PC-9 (cell line): Measurements from ENCODE around the gene GFPT2. TPM values are rescaled to one million over a fixed set of nuclear protein-coding genes. Genes with fewer than 3 reads are reported as not detected.

Experiments
- BruUV-seq: library from RNA; stranded (reverse); fragments of 400-500 nt; replicated peaks from 2 replicates; lab custom pipeline; 2021; lab: Mats Ljungman, UMichigan
- CTCF ChIA-PET: fragments of 300-600 bp; sonication (Branson Sonifier 250); formaldehyde crosslinking; loops from one replicate; lab custom pipeline; 2022; ENCODE audit warnings: antibody characterized with exemption; lab: Charles Lee
- POLR2A ChIA-PET: fragments of 300-600 bp; sonication (Branson Sonifier 250); formaldehyde crosslinking; loops from one replicate; lab custom pipeline; 2022; ENCODE audit warnings: antibody characterized with exemption; ENCODE audit not compliant: unreplicated experiment; lab: Charles Lee
- DNase-seq, 2 experiments: peaks; one replicate each; pipeline versions ENCODE4 v3.0.0 to v3.0.0-alpha.2; 2015 to 2022; ENCODE audit warnings: mixed read lengths in 1 of 2
- H2AFZ ChIP-seq: fragments of 200-600 bp; sonication (generic); 2 replicates; pipeline ENCODE4 v1.8.1; 2017; ENCODE audit warnings: antibody characterized with exemption
- H3F3A ChIP-seq: fragments of 200-600 bp; sonication (generic); 2 replicates; pipeline ENCODE4 v1.8.1; 2017; ENCODE audit warnings: antibody characterized with exemption, mild to moderate bottlenecking, low read depth; ENCODE audit not compliant: insufficient read depth
- H3K27ac ChIP-seq: fragments of 200-600 bp; sonication (generic); 2 replicates; pipeline ENCODE4 v1.6.1; 2016; ENCODE audit warnings: mixed run types
- H3K27me3 ChIP-seq: fragments of 200-600 bp; sonication (generic); 2 replicates; pipeline ENCODE4 v1.6.1; 2016; ENCODE audit warnings: low read depth, mixed run types; ENCODE audit not compliant: insufficient read depth
- H3K36me3 ChIP-seq: fragments of 200-600 bp; sonication (generic); 2 replicates; pipeline ENCODE4 v1.6.1; 2016; ENCODE audit warnings: low read depth, mixed run types
- H3K4me1 ChIP-seq: fragments of 200-600 bp; sonication (generic); replicated peaks from 2 replicates; pipeline ENCODE4 v1.6.1; 2016; ENCODE audit warnings: mixed run types; ENCODE audit not compliant: insufficient read depth
- H3K4me2 ChIP-seq: fragments of 200-600 bp; sonication (generic); 2 replicates; pipeline ENCODE4 v1.6.1; 2017; ENCODE audit warnings: mixed run types
- H3K4me3 ChIP-seq: fragments of 200-600 bp; sonication (generic); 2 replicates; pipeline ENCODE4 v1.6.1; 2016; ENCODE audit warnings: mixed run types
- H3K79me2 ChIP-seq: fragments of 200-600 bp; sonication (generic); 2 replicates; pipeline ENCODE4 v1.6.1; 2017; ENCODE audit warnings: low read depth, mixed run types
- H3K9me2 ChIP-seq: fragments of 200-600 bp; sonication (generic); 2 replicates; pipeline ENCODE4 v1.8.1; 2017; ENCODE audit warnings: mild to moderate bottlenecking; ENCODE audit not compliant: insufficient read depth
- H3K9me3 ChIP-seq: fragments of 200-600 bp; sonication (generic); 2 replicates; pipeline ENCODE4 v1.8.1; 2016; ENCODE audit warnings: low read depth; ENCODE audit not compliant: insufficient read depth
- H4K20me1 ChIP-seq: fragments of 200-600 bp; sonication (generic); 2 replicates; pipeline ENCODE4 v1.8.1; 2017; ENCODE audit not compliant: insufficient read depth
- EZH2 ChIP-seq: fragments of 200-600 bp; sonication (generic); IDR thresholded peaks from 2 replicates; pipeline ENCODE4 v1.8.0; 2017; ENCODE audit warnings: antibody characterized with exemption, low read depth
- intact Hi-C: fragments of 100-400 bp; cut with micrococcal nuclease; formaldehyde crosslinking; loops from one replicate; pipeline ENCODE4 v1.10.0; 2022; ENCODE audit not compliant: unreplicated experiment
- total RNA-seq: library from RNA; stranded (reverse); gene quantifications from 2 replicates; pipeline ENCODE4 v1.2.3, GENCODE V29; 2021
- TF ChIP-seq, protein P1 (sequence below): fragments of 200-600 bp; sonication (generic); conservative IDR thresholded peaks from 2 replicates; pipeline ENCODE4 v1.6.1; 2017; ENCODE audit warnings: mixed run types, antibody characterized with exemption, mild to moderate bottlenecking, moderate library complexity

The GFPT2 gene
- total RNA-seq, 1 experiment from 2014 or later = 22.5 TPM

DNA sequence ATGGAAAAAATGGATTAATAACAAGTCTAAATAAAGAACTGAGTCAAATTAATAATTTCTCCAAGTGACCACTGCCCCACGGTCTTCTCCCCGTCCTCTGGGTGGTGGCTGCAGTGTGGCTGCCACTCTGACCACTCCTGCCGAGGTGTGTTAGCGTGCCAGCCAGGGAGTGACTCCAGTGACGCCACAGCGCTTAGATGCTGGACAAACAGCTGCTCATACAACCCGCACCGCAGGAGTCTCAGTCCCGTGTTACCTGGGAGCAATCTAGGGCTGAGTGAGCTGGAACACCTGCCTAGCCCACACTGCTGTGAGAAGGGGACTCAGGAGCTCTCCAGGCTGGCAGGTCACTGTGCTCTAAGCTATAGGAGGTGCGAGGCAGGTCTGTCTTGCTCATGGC lies 71.4 kb downstream of the GFPT2 start:
- Histone ChIP-seq H3K4me2 (no peak overlapping the region), H3K27me3 (no peaks in the 10 kb centered on the region), H3K36me3 (peaks cover 41% of the 10 kb centered on the region), H2AFZ (no peak overlapping the region), H3K27ac (no peak overlapping the region), H3K4me1 (no peaks in the 10 kb centered on the region), H3K9me2 (no peaks in the 10 kb centered on the region), H4K20me1 (no peaks in the 10 kb centered on the region), H3K9me3 (no peaks in the 10 kb centered on the region; the same call in 1 of the 2 replicates), H3F3A (no peaks in the 10 kb centered on the region), H3K4me3 (no peak overlapping the region), H3K79me2 (peaks cover 8% of the 10 kb centered on the region; the same call in 1 of the 2 replicates)
- no TSS peak for BruUV-seq
- CTCF ChIA-PET = no interaction called here
- POLR2A ChIA-PET = no interaction called here
- DNase-seq = no peak
- intact Hi-C loops = no loop called here
- TF ChIP-seq EZH2 = no peak
- TF ChIP-seq, protein P1, sequence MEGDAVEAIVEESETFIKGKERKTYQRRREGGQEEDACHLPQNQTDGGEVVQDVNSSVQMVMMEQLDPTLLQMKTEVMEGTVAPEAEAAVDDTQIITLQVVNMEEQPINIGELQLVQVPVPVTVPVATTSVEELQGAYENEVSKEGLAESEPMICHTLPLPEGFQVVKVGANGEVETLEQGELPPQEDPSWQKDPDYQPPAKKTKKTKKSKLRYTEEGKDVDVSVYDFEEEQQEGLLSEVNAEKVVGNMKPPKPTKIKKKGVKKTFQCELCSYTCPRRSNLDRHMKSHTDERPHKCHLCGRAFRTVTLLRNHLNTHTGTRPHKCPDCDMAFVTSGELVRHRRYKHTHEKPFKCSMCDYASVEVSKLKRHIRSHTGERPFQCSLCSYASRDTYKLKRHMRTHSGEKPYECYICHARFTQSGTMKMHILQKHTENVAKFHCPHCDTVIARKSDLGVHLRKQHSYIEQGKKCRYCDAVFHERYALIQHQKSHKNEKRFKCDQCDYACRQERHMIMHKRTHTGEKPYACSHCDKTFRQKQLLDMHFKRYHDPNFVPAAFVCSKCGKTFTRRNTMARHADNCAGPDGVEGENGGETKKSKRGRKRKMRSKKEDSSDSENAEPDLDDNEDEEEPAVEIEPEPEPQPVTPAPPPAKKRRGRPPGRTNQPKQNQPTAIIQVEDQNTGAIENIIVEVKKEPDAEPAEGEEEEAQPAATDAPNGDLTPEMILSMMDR = no peak

DNA sequence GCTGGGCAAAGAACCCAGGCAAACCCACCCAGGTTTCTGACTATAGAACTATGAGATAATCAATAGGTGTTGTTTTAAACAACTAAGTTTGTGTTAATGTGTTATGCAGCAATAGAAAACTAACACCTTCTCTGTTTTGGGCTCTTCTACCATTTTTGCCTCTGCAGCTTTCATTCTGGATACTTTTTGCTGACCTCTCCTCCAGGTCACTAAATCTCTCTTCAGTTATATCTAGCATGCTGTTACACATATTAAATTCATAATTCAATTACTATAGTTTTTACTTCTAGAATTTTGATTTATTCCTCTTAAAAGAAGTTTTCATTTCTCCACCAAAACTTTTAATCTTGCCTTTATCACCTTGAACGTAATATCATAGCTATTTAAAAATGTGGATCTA lies 78.4 kb downstream of the GFPT2 start:
- intact Hi-C loops = no loop called here
- Histone ChIP-seq H3K27me3 (no peaks in the 10 kb centered on the region), H3K9me3 (peaks cover 42% of the 10 kb centered on the region), H3K27ac (no peak overlapping the region), H4K20me1 (no peaks in the 10 kb centered on the region), H3K4me1 (no peaks in the 10 kb centered on the region), H3K4me3 (no peak overlapping the region), H3K4me2 (no peak overlapping the region), H3K9me2 (no peaks in the 10 kb centered on the region), H3F3A (no peaks in the 10 kb centered on the region), H3K79me2 (no peaks in the 10 kb centered on the region), H3K36me3 (peaks cover 42% of the 10 kb centered on the region), H2AFZ (no peak overlapping the region)
- BruUV-seq = no TSS peak
- POLR2A ChIA-PET = no interaction called here
- CTCF ChIA-PET = no interaction called here
- TF ChIP-seq, protein P1 = no peak
- no peak for TF ChIP-seq EZH2
- DNase-seq = no peak

DNA sequence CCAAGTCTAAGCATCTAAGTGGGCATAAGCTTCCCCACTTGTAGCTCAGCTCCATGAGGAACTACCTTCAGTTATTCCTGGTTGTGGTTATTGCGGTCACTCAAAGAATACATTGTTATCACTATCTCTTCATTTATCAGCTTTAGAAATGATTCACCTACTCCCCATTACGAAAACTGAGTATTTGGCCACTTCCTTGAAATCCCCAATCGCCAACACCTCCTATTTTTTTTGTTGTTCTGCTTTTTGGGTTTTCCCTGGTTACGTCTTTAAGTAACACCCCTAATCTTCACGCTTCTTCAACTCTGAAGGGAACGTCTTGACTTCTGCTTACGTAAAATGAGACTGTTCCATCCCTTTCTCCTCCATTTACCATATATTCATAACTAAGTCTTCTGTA lies 81.9 kb downstream of the GFPT2 start:
- ChIA-PET CTCF (no interaction called here), POLR2A (no interaction called here)
- Histone ChIP-seq H4K20me1 (no peaks in the 10 kb centered on the region), H3K4me2 (no peak overlapping the region), H3K9me2 (no peaks in the 10 kb centered on the region), H3K27me3 (no peaks in the 10 kb centered on the region), H3K79me2 (no peaks in the 10 kb centered on the region), H3K27ac (no peak overlapping the region), H3K9me3 (peaks cover 62% of the 10 kb centered on the region), H3K4me1 (no peaks in the 10 kb centered on the region), H2AFZ (no peak overlapping the region), H3K36me3 (peaks cover 42% of the 10 kb centered on the region), H3F3A (no peaks in the 10 kb centered on the region), H3K4me3 (no peak overlapping the region; the same call in 1 of the 2 replicates)
- DNase-seq = no peak
- intact Hi-C loops = no loop called here
- TF ChIP-seq EZH2 = no peak
- TF ChIP-seq, protein P1 = no peak
- BruUV-seq = no TSS peak
